HEK293 (cell line): Measurements from ENCODE around the gene CHSY1.

Experiments used
- CTCF ChIP-seq: fragments of 450-650 bp; formaldehyde crosslinking; IDR thresholded peaks from 2 replicates; pipeline ENCODE4 v1.5.1; 2016; ENCODE audit warnings: missing biosample characterization, missing genetic modification characterization
- KLF1 ChIP-seq: fragments of 450-650 bp; formaldehyde crosslinking; IDR thresholded peaks from 2 replicates; pipeline ENCODE4 v1.5.1; 2016; ENCODE audit warnings: missing biosample characterization, missing genetic modification characterization
- RBAK ChIP-seq: fragments of 450-650 bp; formaldehyde crosslinking; IDR thresholded peaks from 2 replicates; pipeline ENCODE4 v1.5.1; 2016; ENCODE audit warnings: missing biosample characterization, missing genetic modification characterization
- ZNF549 ChIP-seq: fragments of 450-650 bp; IDR thresholded peaks from 2 replicates; pipeline ENCODE4 v1.5.1; 2018; ENCODE audit warnings: missing biosample characterization, missing genetic modification characterization, mild to moderate bottlenecking, inconsistent platforms, moderate library complexity
- ZNF639 ChIP-seq: fragments of 450-650 bp; formaldehyde crosslinking; IDR thresholded peaks from 2 replicates; pipeline ENCODE4 v1.5.1; 2016; ENCODE audit warnings: missing biosample characterization, missing genetic modification characterization

GRCh38 chr15:101219441-101219840 lies 32.4 kb downstream of the CHSY1 start:
- TF ChIP-seq ZNF639 (tag by site-specific recombination) (no peak), CTCF (tag by site-specific recombination) (no peak), ZNF549 (no peak), KLF1 (tag by site-specific recombination) (no peak), RBAK (no peak)
